Brain microvascular endothelial cell (primary cell): ENCODE data around the gene MPHOSPH9.

Source experiments
- DNase-seq: peaks from one replicate; pipeline ENCODE4 v3.0.0-alpha.2; 2020
- H3K27ac ChIP-seq: fragments of 250-450 bp; sonication (Bioruptor Pico); 2 replicates; pipeline ENCODE4 v1.5.1; 2020; ENCODE audit warnings: mild to moderate bottlenecking, moderate library complexity
- H3K27me3 ChIP-seq: fragments of 250-450 bp; sonication (Bioruptor Pico); replicated peaks from 2 replicates; pipeline ENCODE4 v1.5.1; 2020; ENCODE audit warnings: mild to moderate bottlenecking
- H3K36me3 ChIP-seq: fragments of 250-450 bp; sonication (Bioruptor Pico); replicated peaks from 2 replicates; pipeline ENCODE4 v1.5.1; 2020; ENCODE audit warnings: mild to moderate bottlenecking
- H3K4me3 ChIP-seq: 2 replicates; pipeline ENCODE4 v1.5.1; 2011; ENCODE audit warnings: low read depth, mild to moderate bottlenecking, control low read depth, low read length, moderate library complexity
- CTCF ChIP-seq: IDR thresholded peaks from 2 replicates; pipeline ENCODE4 v1.5.1; 2011; ENCODE audit warnings: low read depth, mild to moderate bottlenecking, moderate library complexity, low read length, control low read depth, inconsistent platforms; ENCODE audit errors: missing control alignments
- in situ Hi-C: cut with HindIII; loops from 2 replicates; pipeline ENCODE4 v1.10.0; 2017; ENCODE audit warnings: low sequenced_read_pairs, low pct_ligation_motif_present

Gene MPHOSPH9

GRCh38 chr12:123134826-123135225 lies 98.1 kb downstream of the MPHOSPH9 start:
- Histone ChIP-seq H3K27me3 (no peaks in the 10 kb centered on the region), H3K27ac (no peak overlapping the region), H3K4me3 (no peak overlapping the region), H3K36me3 (no peaks in the 10 kb centered on the region)
- in situ Hi-C loops = no loop called here
- no peak for TF ChIP-seq CTCF
- no peak for DNase-seq

- in situ Hi-C loops = no loop called here
- Histone ChIP-seq H3K27me3 (no peaks in the 10 kb centered on the region), H3K27ac (no peak overlapping the region), H3K36me3 (no peaks in the 10 kb centered on the region), H3K4me3 (no peak overlapping the region)
- no peak for TF ChIP-seq CTCF
- DNase-seq = no peak
These were observed 98.7 kb downstream of the MPHOSPH9 start for GRCh38 chr12:123134271-123134671.

- TF ChIP-seq CTCF = no peak
- in situ Hi-C loops = no loop called here
- Histone ChIP-seq H3K27me3 (no peaks in the 10 kb centered on the region), H3K36me3 (no peaks in the 10 kb centered on the region), H3K27ac (no peak overlapping the region), H3K4me3 (no peak overlapping the region)
- no peak for DNase-seq
These were observed 99.2 kb downstream of the MPHOSPH9 start for GRCh38 chr12:123133701-123134100.

- Histone ChIP-seq H3K27ac (no peak overlapping the region), H3K4me3 (no peak overlapping the region), H3K36me3 (no peaks in the 10 kb centered on the region), H3K27me3 (no peaks in the 10 kb centered on the region)
- in situ Hi-C loops = no loop called here
- no peak for TF ChIP-seq CTCF
- no peak for DNase-seq
These were observed 99.9 kb downstream of the MPHOSPH9 start for GRCh38 chr12:123132951-123133619.

- Histone ChIP-seq H3K4me3 (no peak overlapping the region), H3K27ac (no peak overlapping the region)
- DNase-seq = no peak
These were observed 101.0 kb downstream of the MPHOSPH9 start for GRCh38 chr12:123131879-123132402.

More at GRCh38 chr12:123131879-123132402, 101.0 kb downstream of the MPHOSPH9 start:
- Histone ChIP-seq H3K36me3 (no peaks in the 10 kb centered on the region), H3K27me3 (no peaks in the 10 kb centered on the region)
- TF ChIP-seq CTCF = no peak
- in situ Hi-C loops = no loop called here
